Measurements from ENCODE around the gene CNTNAP5. TPM values are rescaled to one million over a fixed set of nuclear protein-coding genes. Genes with fewer than 3 reads are reported as not detected.

Gene CNTNAP5
- total and polyA plus RNA-seq, 2 donors (not counting 3 experiments of a cell fraction or from before 2014, with no cell fraction given), result not detected

GRCh38 chr2:124301915-124302314, 276.8 kb downstream of the CNTNAP5 start:
- Histone ChIP-seq H3K27me3 (ENCODE audit: control insufficient read depth in 2 of 2, insufficient read depth in 2 of 2, low read length in 2 of 2) (no peaks in the 10 kb centered on the region), H3K36me3 (ENCODE audit: control insufficient read depth in 2 of 2, extremely low read depth in 1 of 2, insufficient read depth in 2 of 2, low read length in 2 of 2) (no peaks in the 10 kb centered on the region), H3K79me2 (ENCODE audit: control insufficient read depth, insufficient read depth, low read length) (no peaks in the 10 kb centered on the region), H3K4me1 (ENCODE audit: control insufficient read depth, extremely low read depth, insufficient read depth, low read length) (no peaks in the 10 kb centered on the region), H3K27ac (ENCODE audit: insufficient read depth, low read depth, low read length) (no peak overlapping the region), H2AFZ (ENCODE audit: low read depth, low read length) (no peak overlapping the region), H4K20me1 (replicated peaks; ENCODE audit: control insufficient read depth, extremely low read depth, insufficient read depth, low read length) (no peaks in the 10 kb centered on the region), H3K9ac (replicated peaks; ENCODE audit: extremely low read depth, insufficient read depth, low read length) (no peak overlapping the region), H3K4me2 (ENCODE audit: insufficient read depth, low read length) (no peak overlapping the region), H3K9me1 (replicated peaks; ENCODE audit: control insufficient read depth, extremely low read depth, insufficient read depth, low read length) (no peaks in the 10 kb centered on the region), H3K9me3 (replicated peaks; ENCODE audit: control insufficient read depth, insufficient read depth, low read length) (peaks cover 11% of the 10 kb centered on the region), H3K4me3 (replicated peaks in 1 of 3; ENCODE audit: insufficient read depth in 1 of 3, low read depth in 1 of 3, low read length in 3 of 3) (no peak overlapping the region)
- CTCF ChIA-PET, result no interaction called here
- FAIRE-seq (no peak), DNase-seq (ENCODE audit: low read depth, low spot score) (no peak)
- intact Hi-C loops (cut with micrococcal nuclease), result no loop called here
- dilution Hi-C loops (cut with MboI; ENCODE audit: extremely low pct_ligation_motif_present, low sequenced_read_pairs), result no loop called here
- POLR2A ChIA-PET, result interaction anchor here (0.6 kb wide), 1 partner anchor 1014 kb away, joined by 4 read pairs; no protein-coding TSS in a partner anchor
- TF ChIP-seq POLR2AphosphoS5 (IDR thresholded peaks at IDR 0.05; ENCODE audit: insufficient read depth, low read depth, low read length), result no peak
- TF ChIP-seq CTCF (IDR thresholded peaks at IDR 0.05; ENCODE audit: extremely low read depth in 1 of 2, insufficient read depth in 1 of 2, low read depth in 1 of 2, low read length in 2 of 2), result no peak
- no peak for TF ChIP-seq MYC (IDR thresholded peaks at IDR 0.05; ENCODE audit: low read depth, low read length)
- no peak for TF ChIP-seq MAX (IDR thresholded peaks at IDR 0.05; ENCODE audit: insufficient read depth, insufficient read length)
- TF ChIP-seq FOS (IDR thresholded peaks at IDR 0.05; ENCODE audit: borderline replicate concordance, insufficient read depth, low read length), result no peak
- TF ChIP-seq JUN (IDR thresholded peaks at IDR 0.05; ENCODE audit: borderline replicate concordance, insufficient read depth, insufficient read length, low read depth), result no peak
- TF ChIP-seq POLR2A (IDR thresholded peaks at IDR 0.05; ENCODE audit: low read depth, low read length), result no peak
- no peak for TF ChIP-seq EZH2 (IDR thresholded peaks at IDR 0.05; ENCODE audit: borderline replicate concordance, low read depth, low read length, severe bottlenecking)
- TF ChIP-seq GATA2 (IDR thresholded peaks at IDR 0.05; ENCODE audit: insufficient read depth, insufficient read length, low read depth, low read length), result no peak
- no TSS peak for BruUV-seq (replicated peaks)

Data from endothelial cell of umbilical vein (primary cell).